A549 treated with DMSO at 1 μM for 4 hours (cell line): ENCODE measurements around the gene CHIA. TPM values are rescaled to one million over a fixed set of nuclear protein-coding genes. Genes with fewer than 3 reads are reported as not detected.

ENCODE experiments used
- total RNA-seq: library from RNA; stranded (reverse); fragments of 200-300 nt; extraction: Qiagen RNA extraction; gene quantifications from 5 replicates; pipeline ENCODE4 v1.2.3, GENCODE V29; 2022; ENCODE audit warnings: low read depth

CHIA gene
- total RNA-seq = not detected in 5 replicates

DNA sequence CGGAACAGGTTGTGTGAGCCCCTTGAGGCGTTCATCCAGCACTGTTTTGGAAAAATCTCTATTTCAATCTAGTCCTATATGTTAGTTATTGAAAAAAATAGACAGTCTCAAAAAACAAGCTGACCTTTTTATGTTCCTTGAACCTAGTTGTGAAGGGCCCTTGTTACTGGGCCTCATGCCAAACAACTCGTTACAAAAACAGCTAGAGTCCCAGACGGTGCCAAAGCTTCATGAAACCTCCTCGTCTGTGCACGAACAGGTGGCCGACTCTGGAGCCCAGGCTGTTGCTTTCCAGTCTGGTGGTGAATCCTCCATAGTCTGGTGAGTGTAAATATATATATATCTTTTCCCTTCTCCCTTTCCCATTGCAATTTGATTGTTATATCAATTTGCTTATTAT lies at the start of gene CHIA:
Gene CHIA (plus strand): TSS at position 222 of the 400 bp plus-strand sequence. CDS start 19,617 bp downstream, outside the sequence.

Other genes with a start within 250 kb of the CHIA start
- 18.5 to 25.0 TPM (median 19.2 TPM) in 5 replicates for gene DRAM2, start 150.8 kb upstream of the CHIA start, total RNA-seq
- gene CEPT1, start 150.6 kb upstream of the CHIA start, total RNA-seq = 13.1 to 14.9 TPM (median 14.1 TPM) in 5 replicates
- 1.0 to 1.4 TPM (median 1.3 TPM) in 5 replicates for gene DENND2D, start 90.2 kb upstream of the CHIA start, total RNA-seq
- 0.20 to 0.40 TPM (median 0.31 TPM) in 5 replicates for gene CHI3L2, start 63.1 kb upstream of the CHIA start, total RNA-seq
- 0.85 to 1.5 TPM (median 0.89 TPM) in 5 replicates for gene OVGP1, start 136.9 kb downstream of the CHIA start, total RNA-seq
- 33.9 to 56.5 TPM (median 53.9 TPM) in 5 replicates for gene WDR77, start 158.4 kb downstream of the CHIA start, total RNA-seq
- gene ATP5PB, start 158.6 kb downstream of the CHIA start, total RNA-seq = 246 to 258 TPM (median 255 TPM) in 5 replicates
- 0.14 to 0.38 TPM (median 0.23 TPM) in 3 of 5 replicates, not detected in the others for gene C1orf162, start 183.1 kb downstream of the CHIA start, total RNA-seq
- not detected in 5 replicates for gene ADORA3, start 212.8 kb downstream of the CHIA start, total RNA-seq
- gene TMIGD3, start 212.8 kb downstream of the CHIA start, total RNA-seq = not detected in 5 replicates